ENCODE measurements around the gene CCDC181. TPM values are rescaled to one million over a fixed set of nuclear protein-coding genes. Genes with fewer than 3 reads are reported as not detected.
A peak's percentile ranks its signal among the peaks of the same experiment; 100 is the strongest.

CCDC181 gene
- total and polyA plus RNA-seq, 9 donors, result 4.1 to 10.9 (median 5.8) TPM

DNA sequence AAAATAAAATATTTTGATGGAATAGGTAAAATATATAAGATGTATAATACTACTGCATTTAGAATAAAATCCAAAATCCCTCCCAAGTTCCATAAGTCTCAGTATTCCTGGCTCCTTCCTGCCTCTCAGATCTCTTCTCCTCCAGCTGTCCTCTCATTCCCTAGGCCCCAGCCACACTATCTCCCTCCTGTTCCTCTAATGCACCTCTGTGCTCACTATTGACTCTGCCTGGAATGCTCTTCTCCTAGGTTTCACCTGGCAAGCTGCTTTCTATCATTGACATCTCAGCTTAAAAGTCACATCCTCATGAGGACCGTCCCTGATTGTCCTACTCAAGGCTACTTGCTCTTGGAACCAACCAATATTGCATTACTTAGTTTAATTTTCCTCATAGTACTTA is 66.9 kb downstream of the CCDC181 start:
- H3K4me1 ChIP-seq (ENCODE audit: insufficient read depth), result no peaks in the 10 kb centered on the region
- no peak for TF ChIP-seq POLR2A (IDR thresholded peaks at IDR 0.05)
- no peak for TF ChIP-seq EP300 (IDR thresholded peaks at IDR 0.05)
- TF ChIP-seq, protein P1, sequence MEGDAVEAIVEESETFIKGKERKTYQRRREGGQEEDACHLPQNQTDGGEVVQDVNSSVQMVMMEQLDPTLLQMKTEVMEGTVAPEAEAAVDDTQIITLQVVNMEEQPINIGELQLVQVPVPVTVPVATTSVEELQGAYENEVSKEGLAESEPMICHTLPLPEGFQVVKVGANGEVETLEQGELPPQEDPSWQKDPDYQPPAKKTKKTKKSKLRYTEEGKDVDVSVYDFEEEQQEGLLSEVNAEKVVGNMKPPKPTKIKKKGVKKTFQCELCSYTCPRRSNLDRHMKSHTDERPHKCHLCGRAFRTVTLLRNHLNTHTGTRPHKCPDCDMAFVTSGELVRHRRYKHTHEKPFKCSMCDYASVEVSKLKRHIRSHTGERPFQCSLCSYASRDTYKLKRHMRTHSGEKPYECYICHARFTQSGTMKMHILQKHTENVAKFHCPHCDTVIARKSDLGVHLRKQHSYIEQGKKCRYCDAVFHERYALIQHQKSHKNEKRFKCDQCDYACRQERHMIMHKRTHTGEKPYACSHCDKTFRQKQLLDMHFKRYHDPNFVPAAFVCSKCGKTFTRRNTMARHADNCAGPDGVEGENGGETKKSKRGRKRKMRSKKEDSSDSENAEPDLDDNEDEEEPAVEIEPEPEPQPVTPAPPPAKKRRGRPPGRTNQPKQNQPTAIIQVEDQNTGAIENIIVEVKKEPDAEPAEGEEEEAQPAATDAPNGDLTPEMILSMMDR (IDR thresholded peaks at IDR 0.05), result no peak
- no peak for DNase-seq
- H3K9me3 ChIP-seq, result no peaks in the 10 kb centered on the region
- H3K27ac ChIP-seq, result no peak overlapping the region
- WGBS, 3 donors, result 89 to 99% (median 94%) methylated on average over 1 of the region's 1 CpG
- H3K4me3 ChIP-seq, result no peak overlapping the region
- no peaks in the 10 kb centered on the region for H3K27me3 ChIP-seq
- no peaks in the 10 kb centered on the region for H3K36me3 ChIP-seq
- intact Hi-C loops (cut with DNase I), result loop anchor here in 1 of 4 donors (10.0 kb wide), 1 partner anchor 184 kb away; no protein-coding TSS in a partner anchor

DNA sequence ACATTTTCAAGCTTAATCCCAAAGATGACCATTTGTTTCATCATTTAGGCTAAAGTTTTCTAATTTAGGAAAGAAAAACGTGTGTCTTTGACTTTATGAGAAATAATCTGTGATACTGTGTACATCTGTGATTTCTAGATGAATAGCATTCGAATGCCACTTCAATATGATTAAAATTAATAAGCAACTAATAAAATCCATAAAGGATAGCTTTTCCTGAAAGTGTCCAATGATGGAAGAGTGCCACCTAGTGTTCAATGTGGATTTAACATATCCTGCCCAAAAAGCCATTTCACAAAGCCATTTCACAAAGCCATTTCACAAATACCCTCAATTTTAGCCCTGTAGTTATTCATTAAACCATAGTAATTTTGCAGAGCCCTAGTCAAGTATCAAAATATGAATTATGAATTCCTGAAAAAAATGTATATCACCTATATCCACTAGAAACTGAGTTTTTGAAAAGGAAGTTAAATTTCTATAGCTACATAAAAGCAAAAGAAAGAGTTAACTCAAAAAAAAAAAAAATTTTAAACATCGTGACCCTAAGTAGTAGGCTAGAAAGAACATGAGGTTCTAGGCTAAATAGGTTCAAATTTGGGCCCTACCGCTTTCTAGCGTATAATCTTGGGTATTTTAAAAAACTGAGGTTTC is 78.8 kb downstream of the CCDC181 start:
- TF ChIP-seq, protein P1 (IDR thresholded peaks at IDR 0.05), result peak; percentile 58 to 80 (median 60)
- TF ChIP-seq POLR2A (IDR thresholded peaks at IDR 0.05), result no peak
- Histone ChIP-seq H3K27me3 (no peaks in the 10 kb centered on the region), H3K4me1 (ENCODE audit: insufficient read depth) (no peaks in the 10 kb centered on the region), H3K9me3 (no peaks in the 10 kb centered on the region), H3K27ac (no peak overlapping the region), H3K4me3 (no peak overlapping the region), H3K36me3 (no peaks in the 10 kb centered on the region)
- DNase-seq, result no peak
- intact Hi-C loops (cut with DNase I), result loop anchor here in 3 of 4 donors (5.0 to 10.0 kb wide), 3 partner anchors 741 to 746 kb away; no protein-coding TSS in a partner anchor
- WGBS, 3 donors, result 40 to 41% (median 40%) methylated on average over 5 of the region's 5 CpGs

DNA sequence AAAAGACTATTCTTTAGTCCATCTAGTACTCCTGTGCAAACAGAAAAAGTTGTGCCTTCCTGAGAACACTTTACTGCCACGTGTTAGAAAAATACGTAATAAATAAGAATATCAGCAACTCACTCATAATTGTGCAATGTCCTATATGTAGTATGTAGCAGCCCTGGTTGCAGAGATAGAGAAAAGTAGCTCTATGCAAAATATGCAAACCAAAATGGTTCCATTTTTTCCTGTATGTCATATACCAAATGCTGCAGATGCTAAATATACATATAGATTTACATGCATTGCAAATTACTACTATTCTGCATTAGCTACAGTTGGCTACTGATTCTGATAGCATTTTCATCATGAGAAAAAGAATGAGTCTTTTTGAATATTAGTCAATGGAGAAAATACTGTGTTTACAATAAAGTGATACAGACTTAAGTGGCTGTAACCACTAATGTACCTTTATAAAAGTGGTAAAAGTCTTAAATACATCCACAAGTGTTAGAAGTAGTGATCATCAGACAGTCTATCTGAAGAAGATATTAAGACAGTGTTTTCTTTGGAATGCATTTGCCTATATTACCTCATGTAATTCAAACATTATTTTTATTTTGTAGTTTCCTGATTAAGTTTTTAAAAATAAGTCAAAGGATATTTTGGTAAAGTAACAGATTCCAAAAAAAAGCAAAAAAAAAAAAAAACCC is 79.4 kb downstream of the CCDC181 start:
- 77 to 90% (median 79%) methylated on average over 2 of the region's 2 CpGs for WGBS, 3 donors
- Histone ChIP-seq H3K36me3 (no peaks in the 10 kb centered on the region), H3K27me3 (no peaks in the 10 kb centered on the region), H3K4me3 (no peak overlapping the region), H3K4me1 (ENCODE audit: insufficient read depth) (no peaks in the 10 kb centered on the region), H3K9me3 (no peaks in the 10 kb centered on the region), H3K27ac (no peak overlapping the region)
- no peak for DNase-seq
- TF ChIP-seq, protein P1 (IDR thresholded peaks at IDR 0.05), result no peak
- TF ChIP-seq POLR2A (IDR thresholded peaks at IDR 0.05) (no peak), EP300 (IDR thresholded peaks at IDR 0.05) (no peak)
- intact Hi-C loops (cut with DNase I), result loop anchor here (2.0 to 10.0 kb wide), 4 partner anchors 741 to 746 kb away; no protein-coding TSS in a partner anchor

DNA sequence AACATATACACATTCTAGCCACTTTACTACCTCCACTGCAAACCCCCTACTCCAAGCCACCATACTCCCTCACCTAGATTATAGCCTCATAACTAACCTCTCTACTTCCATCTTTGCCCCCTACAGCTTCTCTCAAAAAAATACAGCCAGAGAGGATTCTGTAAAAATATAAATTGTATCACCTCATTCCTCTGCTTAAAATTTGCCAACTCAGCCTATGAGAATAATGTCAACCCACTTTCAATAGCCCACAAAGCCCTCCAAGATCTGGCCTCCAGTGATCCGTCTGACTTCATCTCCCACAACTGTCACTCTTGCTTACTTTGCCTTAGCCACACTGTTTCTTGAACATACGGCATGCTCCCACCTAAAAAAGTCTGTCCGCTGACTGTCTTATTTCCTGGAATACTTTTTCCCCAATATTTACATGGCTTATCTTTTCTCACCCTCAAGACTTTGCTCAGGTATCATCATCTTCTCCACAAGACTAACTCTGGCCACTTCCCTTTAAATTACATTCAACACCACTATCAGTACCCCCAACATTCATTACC is 81.2 kb downstream of the CCDC181 start:
- Histone ChIP-seq H3K4me1 (ENCODE audit: insufficient read depth) (no peaks in the 10 kb centered on the region), H3K9me3 (no peaks in the 10 kb centered on the region), H3K27ac (no peak overlapping the region), H3K4me3 (no peak overlapping the region), H3K27me3 (no peaks in the 10 kb centered on the region), H3K36me3 (no peaks in the 10 kb centered on the region)
- no peak for TF ChIP-seq POLR2A (IDR thresholded peaks at IDR 0.05)
- no peak for TF ChIP-seq EP300 (IDR thresholded peaks at IDR 0.05)
- TF ChIP-seq, protein P1 (IDR thresholded peaks at IDR 0.05), result no peak
- intact Hi-C loops (cut with DNase I), result loop anchor here (2.0 to 10.0 kb wide), 4 partner anchors 739 to 744 kb away; no protein-coding TSS in a partner anchor
- no peak for DNase-seq
- 97 to 99% (median 98%) methylated on average over 3 of the region's 3 CpGs for WGBS, 3 donors
